ENCODE data around the gene MYRIP. TPM values are rescaled to one million over a fixed set of nuclear protein-coding genes. Genes with fewer than 3 reads are reported as not detected.

The MYRIP gene
- total and polyA plus RNA-seq, 5 donors from 2014 or later: not detected

DNA sequence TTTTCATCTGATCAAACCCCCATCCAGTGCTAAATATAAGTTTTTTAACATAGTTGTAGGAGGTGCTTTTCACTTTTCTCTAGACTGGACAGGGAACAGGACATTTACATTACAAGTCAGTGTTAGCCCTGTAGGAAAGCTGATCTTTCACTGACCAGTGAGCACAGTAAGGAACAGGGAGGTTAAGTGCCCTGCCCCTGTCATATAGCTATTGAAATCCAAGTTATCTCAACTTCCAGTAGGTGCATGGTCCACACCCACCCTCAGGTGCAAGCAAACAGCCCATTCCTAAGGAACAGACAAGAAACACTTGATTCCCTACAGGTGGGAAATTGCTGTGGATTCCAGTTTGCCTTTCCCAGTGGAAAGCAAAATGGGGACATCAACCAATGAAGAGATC lies 421.0 kb downstream of the MYRIP start:
- Histone ChIP-seq H3K4me3 (ENCODE audit: low read depth, low read length) (no peak overlapping the region), H3K9me3 (ENCODE audit: control insufficient read depth in 2 of 2, low read length in 2 of 2) (no peaks in the 10 kb centered on the region), H3K4me1 (ENCODE audit: control insufficient read depth, insufficient read depth, low read length, poor library complexity, severe bottlenecking) (no peaks in the 10 kb centered on the region), H3K36me3 (ENCODE audit: control insufficient read depth, insufficient read depth, low read length) (no peaks in the 10 kb centered on the region), H3K27ac (ENCODE audit: insufficient read depth, low read length, poor library complexity, severe bottlenecking) (no peak overlapping the region), H3K27me3 (ENCODE audit: control insufficient read depth, insufficient read depth, low read length) (no peaks in the 10 kb centered on the region)
- DNase-seq (no peak), ATAC-seq (ENCODE audit: low read depth in 2 of 2) (no peak)
- no peaks in the 10 kb centered on the region for H3K4me1 Mint-ChIP-seq
- no peaks in the 10 kb centered on the region for H3K36me3 Mint-ChIP-seq
- no peaks in the 10 kb centered on the region for H3K27me3 Mint-ChIP-seq
- no peak overlapping the region for H3K4me3 Mint-ChIP-seq
- no peak overlapping the region for H3K27ac Mint-ChIP-seq
- peaks cover 0 to 2% (median 0%) of the 10 kb centered on the region in 7 donors for H3K9me3 Mint-ChIP-seq

DNA sequence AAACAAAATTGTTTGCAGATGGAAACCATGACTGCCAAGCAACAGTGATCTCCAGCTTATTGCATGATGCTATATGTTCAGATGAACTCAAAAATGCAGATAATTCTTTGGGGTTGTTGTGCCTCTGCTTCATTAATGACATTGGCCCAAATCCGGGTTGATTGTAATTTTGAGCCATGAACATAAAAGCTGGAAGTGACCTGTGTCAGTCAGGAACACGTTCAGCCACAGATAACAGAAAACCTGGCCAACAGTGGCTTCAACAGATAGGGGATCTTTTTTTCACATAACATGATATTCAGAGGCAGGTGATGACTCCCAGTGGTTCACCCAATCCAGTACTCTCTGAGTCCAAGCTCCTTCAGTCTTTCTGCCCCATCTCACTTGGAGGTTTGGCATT lies 423.2 kb downstream of the MYRIP start:
- Mint-ChIP-seq H3K27ac (no peak overlapping the region), H3K9me3 (peaks cover 0 to 2% (median 0%) of the 10 kb centered on the region in 7 donors), H3K4me3 (no peak overlapping the region), H3K27me3 (no peaks in the 10 kb centered on the region), H3K36me3 (no peaks in the 10 kb centered on the region), H3K4me1 (no peaks in the 10 kb centered on the region)
- H3K4me1 ChIP-seq (ENCODE audit: control insufficient read depth, insufficient read depth, low read length, poor library complexity, severe bottlenecking): no peaks in the 10 kb centered on the region
- no peak for DNase-seq
- H3K27me3 ChIP-seq (ENCODE audit: control insufficient read depth, insufficient read depth, low read length): no peaks in the 10 kb centered on the region
- H3K9me3 ChIP-seq (ENCODE audit: control insufficient read depth in 2 of 2, low read length in 2 of 2): no peaks in the 10 kb centered on the region
- H3K4me3 ChIP-seq (ENCODE audit: low read depth, low read length): no peak overlapping the region
- no peak for ATAC-seq (ENCODE audit: low read depth in 2 of 2)
- H3K36me3 ChIP-seq (ENCODE audit: control insufficient read depth, insufficient read depth, low read length): no peaks in the 10 kb centered on the region
- H3K27ac ChIP-seq (ENCODE audit: insufficient read depth, low read length, poor library complexity, severe bottlenecking): no peak overlapping the region

DNA sequence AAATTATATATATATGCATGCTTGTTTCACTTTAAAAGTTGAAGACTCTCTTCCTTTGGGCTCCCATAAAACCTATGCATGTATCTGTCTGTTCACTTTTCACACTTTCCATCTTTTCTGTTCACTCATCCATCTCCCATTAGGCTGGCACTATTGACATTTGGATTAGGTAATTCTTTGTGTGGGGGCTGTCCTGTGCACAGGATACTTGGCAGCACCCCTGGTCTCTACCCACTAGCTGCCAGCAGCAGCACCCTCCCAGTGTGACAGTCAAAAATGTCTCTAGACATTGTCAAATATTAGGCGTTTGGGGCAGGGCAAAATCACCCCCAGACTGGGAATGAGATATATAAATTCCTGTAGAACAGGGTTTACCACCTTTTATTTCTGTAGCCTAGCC lies 427.8 kb downstream of the MYRIP start:
- peaks cover 0 to 2% (median 0%) of the 10 kb centered on the region in 7 donors for H3K9me3 Mint-ChIP-seq
- Histone ChIP-seq H3K36me3 (ENCODE audit: control insufficient read depth, insufficient read depth, low read length) (no peaks in the 10 kb centered on the region), H3K9me3 (ENCODE audit: control insufficient read depth in 2 of 2, low read length in 2 of 2) (no peaks in the 10 kb centered on the region), H3K27ac (ENCODE audit: insufficient read depth, low read length, poor library complexity, severe bottlenecking) (no peak overlapping the region), H3K4me1 (ENCODE audit: control insufficient read depth, insufficient read depth, low read length, poor library complexity, severe bottlenecking) (no peaks in the 10 kb centered on the region), H3K27me3 (ENCODE audit: control insufficient read depth, insufficient read depth, low read length) (no peaks in the 10 kb centered on the region), H3K4me3 (ENCODE audit: low read depth, low read length) (no peak overlapping the region)
- DNase-seq (no peak), ATAC-seq (ENCODE audit: low read depth in 2 of 2) (no peak)
- no peaks in the 10 kb centered on the region for H3K4me1 Mint-ChIP-seq
- H3K4me3 Mint-ChIP-seq: no peak overlapping the region
- no peaks in the 10 kb centered on the region for H3K27me3 Mint-ChIP-seq
- H3K27ac Mint-ChIP-seq: no peak overlapping the region
- H3K36me3 Mint-ChIP-seq: no peaks in the 10 kb centered on the region

- DNase-seq (no peak), ATAC-seq (ENCODE audit: low read depth in 2 of 2) (no peak)
- H3K27me3 Mint-ChIP-seq: no peaks in the 10 kb centered on the region
- no peak overlapping the region for H3K4me3 Mint-ChIP-seq
- peaks cover 0 to 2% (median 0%) of the 10 kb centered on the region in 7 donors for H3K9me3 Mint-ChIP-seq
- H3K27ac Mint-ChIP-seq: no peak overlapping the region
- Histone ChIP-seq H3K36me3 (ENCODE audit: control insufficient read depth, insufficient read depth, low read length) (no peaks in the 10 kb centered on the region), H3K27me3 (ENCODE audit: control insufficient read depth, insufficient read depth, low read length) (no peaks in the 10 kb centered on the region), H3K4me3 (ENCODE audit: low read depth, low read length) (no peak overlapping the region), H3K4me1 (ENCODE audit: control insufficient read depth, insufficient read depth, low read length, poor library complexity, severe bottlenecking) (no peaks in the 10 kb centered on the region), H3K27ac (ENCODE audit: insufficient read depth, low read length, poor library complexity, severe bottlenecking) (no peak overlapping the region), H3K9me3 (ENCODE audit: control insufficient read depth in 2 of 2, low read length in 2 of 2) (no peaks in the 10 kb centered on the region)
- no peaks in the 10 kb centered on the region for H3K36me3 Mint-ChIP-seq
- no peaks in the 10 kb centered on the region for H3K4me1 Mint-ChIP-seq
Observed at GRCh38 chr3:40237889-40238571, 428.6 kb downstream of the MYRIP start.

DNA sequence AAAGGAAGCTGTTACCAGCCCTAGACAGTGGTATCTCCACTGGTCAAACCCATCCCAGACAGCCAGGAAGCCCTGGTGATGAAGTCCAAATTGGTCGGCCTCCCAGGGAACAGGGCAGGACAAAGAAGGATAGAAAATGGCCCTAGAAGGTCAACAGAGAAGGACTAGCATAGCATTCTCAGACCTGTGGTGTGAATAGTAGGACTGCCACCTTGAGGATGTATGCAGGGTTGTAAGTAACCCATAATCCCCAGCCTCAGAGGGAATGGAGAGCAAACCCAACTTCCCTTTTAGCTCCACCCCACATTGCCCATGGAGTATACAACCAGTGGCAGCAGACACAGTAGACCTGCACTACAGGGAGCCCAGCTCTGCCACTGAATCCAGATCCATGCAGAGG lies 431.5 kb downstream of the MYRIP start:
- Mint-ChIP-seq H3K36me3 (no peaks in the 10 kb centered on the region), H3K27me3 (peaks cover under 1% of the 10 kb centered on the region), H3K27ac (no peak overlapping the region), H3K9me3 (peaks cover 0 to 2% (median 0%) of the 10 kb centered on the region in 7 donors), H3K4me3 (no peak overlapping the region), H3K4me1 (no peaks in the 10 kb centered on the region)
- no peaks in the 10 kb centered on the region for H3K9me3 ChIP-seq (ENCODE audit: control insufficient read depth in 2 of 2, low read length in 2 of 2)
- no peaks in the 10 kb centered on the region for H3K36me3 ChIP-seq (ENCODE audit: control insufficient read depth, insufficient read depth, low read length)
- no peaks in the 10 kb centered on the region for H3K4me1 ChIP-seq (ENCODE audit: control insufficient read depth, insufficient read depth, low read length, poor library complexity, severe bottlenecking)
- ATAC-seq (ENCODE audit: low read depth in 2 of 2): no peak
- H3K4me3 ChIP-seq (ENCODE audit: low read depth, low read length): no peak overlapping the region
- H3K27me3 ChIP-seq (ENCODE audit: control insufficient read depth, insufficient read depth, low read length): no peaks in the 10 kb centered on the region
- H3K27ac ChIP-seq (ENCODE audit: insufficient read depth, low read length, poor library complexity, severe bottlenecking): no peak overlapping the region
- DNase-seq: no peak

GRCh38 chr3:40242216-40242615 lies 432.8 kb downstream of the MYRIP start:
- Mint-ChIP-seq H3K36me3 (no peaks in the 10 kb centered on the region), H3K4me1 (no peaks in the 10 kb centered on the region), H3K4me3 (no peak overlapping the region), H3K9me3 (peaks cover 0 to 2% (median 0%) of the 10 kb centered on the region in 7 donors), H3K27ac (no peak overlapping the region), H3K27me3 (peaks cover 5% of the 10 kb centered on the region)
- no peak for ATAC-seq (ENCODE audit: low read depth in 2 of 2)
- no peaks in the 10 kb centered on the region for H3K36me3 ChIP-seq (ENCODE audit: control insufficient read depth, insufficient read depth, low read length)
- no peaks in the 10 kb centered on the region for H3K9me3 ChIP-seq (ENCODE audit: control insufficient read depth in 2 of 2, low read length in 2 of 2)
- H3K4me3 ChIP-seq (ENCODE audit: low read depth, low read length): no peak overlapping the region
- H3K4me1 ChIP-seq (ENCODE audit: control insufficient read depth, insufficient read depth, low read length, poor library complexity, severe bottlenecking): no peaks in the 10 kb centered on the region
- DNase-seq: no peak
- no peak overlapping the region for H3K27ac ChIP-seq (ENCODE audit: insufficient read depth, low read length, poor library complexity, severe bottlenecking)
- H3K27me3 ChIP-seq (ENCODE audit: control insufficient read depth, insufficient read depth, low read length): no peaks in the 10 kb centered on the region

- no peak overlapping the region for H3K4me3 ChIP-seq (ENCODE audit: low read depth, low read length)
- no peaks in the 10 kb centered on the region for H3K9me3 ChIP-seq (ENCODE audit: control insufficient read depth in 2 of 2, low read length in 2 of 2)
- no peaks in the 10 kb centered on the region for H3K4me1 ChIP-seq (ENCODE audit: control insufficient read depth, insufficient read depth, low read length, poor library complexity, severe bottlenecking)
- H3K36me3 ChIP-seq (ENCODE audit: control insufficient read depth, insufficient read depth, low read length): no peaks in the 10 kb centered on the region
- H3K27me3 ChIP-seq (ENCODE audit: control insufficient read depth, insufficient read depth, low read length): no peaks in the 10 kb centered on the region
- Mint-ChIP-seq H3K27me3 (peaks cover 5% of the 10 kb centered on the region), H3K4me3 (no peak overlapping the region), H3K36me3 (no peaks in the 10 kb centered on the region), H3K4me1 (no peaks in the 10 kb centered on the region), H3K9me3 (peaks cover 0 to 2% (median 0%) of the 10 kb centered on the region in 7 donors), H3K27ac (no peak overlapping the region)
- H3K27ac ChIP-seq (ENCODE audit: insufficient read depth, low read length, poor library complexity, severe bottlenecking): no peak overlapping the region
- ATAC-seq (ENCODE audit: low read depth in 2 of 2) (no peak), DNase-seq (no peak)
Observed at GRCh38 chr3:40242638-40243037, 433.2 kb downstream of the MYRIP start.

GRCh38 chr3:40243056-40243455 lies 433.6 kb downstream of the MYRIP start:
- Mint-ChIP-seq H3K27ac (no peak overlapping the region), H3K27me3 (peaks cover 5% of the 10 kb centered on the region), H3K9me3 (peaks cover 0 to 2% (median 0%) of the 10 kb centered on the region in 7 donors), H3K4me1 (no peaks in the 10 kb centered on the region), H3K36me3 (no peaks in the 10 kb centered on the region), H3K4me3 (no peak overlapping the region)
- H3K36me3 ChIP-seq (ENCODE audit: control insufficient read depth, insufficient read depth, low read length): no peaks in the 10 kb centered on the region
- H3K27me3 ChIP-seq (ENCODE audit: control insufficient read depth, insufficient read depth, low read length): no peaks in the 10 kb centered on the region
- no peaks in the 10 kb centered on the region for H3K4me1 ChIP-seq (ENCODE audit: control insufficient read depth, insufficient read depth, low read length, poor library complexity, severe bottlenecking)
- H3K9me3 ChIP-seq (ENCODE audit: control insufficient read depth in 2 of 2, low read length in 2 of 2): no peaks in the 10 kb centered on the region
- no peak for DNase-seq
- no peak overlapping the region for H3K4me3 ChIP-seq (ENCODE audit: low read depth, low read length)
- no peak overlapping the region for H3K27ac ChIP-seq (ENCODE audit: insufficient read depth, low read length, poor library complexity, severe bottlenecking)
- ATAC-seq (ENCODE audit: low read depth in 2 of 2): no peak

Measured in CD4-positive, CD25-positive, alpha-beta regulatory T cell (primary cell).